WTC11 (cell line): ENCODE data around the gene IL4R. TPM values are rescaled to one million over a fixed set of nuclear protein-coding genes. Genes with fewer than 3 reads are reported as not detected.

ENCODE experiments used
- CREM ChIP-seq: sonication (generic); formaldehyde crosslinking; IDR thresholded peaks from 2 replicates; pipeline ENCODE4 v1.8.1; 2022; ENCODE audit warnings: mild to moderate bottlenecking, missing genetic modification reagents, moderate library complexity
- EMX1 ChIP-seq: fragments of 250-450 bp; sonication (Bioruptor Pico); IDR thresholded peaks from 2 replicates; pipeline ENCODE4 v1.8.0; 2021; ENCODE audit warnings: mild to moderate bottlenecking
- FOXJ3 ChIP-seq: sonication (generic); formaldehyde crosslinking; IDR thresholded peaks from 2 replicates; pipeline ENCODE4 v1.9.0; 2021; ENCODE audit warnings: missing genetic modification reagents, mild to moderate bottlenecking, borderline replicate concordance
- FOXP1 ChIP-seq: sonication (generic); formaldehyde crosslinking; IDR thresholded peaks from 2 replicates; pipeline ENCODE4 v1.8.0; 2022; ENCODE audit warnings: missing genetic modification reagents, mild to moderate bottlenecking, moderate library complexity, borderline replicate concordance
- HMGA2 ChIP-seq: fragments of 250-450 bp; sonication (Bioruptor Pico); IDR thresholded peaks from 2 replicates; pipeline ENCODE4 v1.4.0; 2021; ENCODE audit warnings: mild to moderate bottlenecking, moderate library complexity
- PRRX2 ChIP-seq: fragments of 250-450 bp; sonication (Bioruptor Pico); IDR thresholded peaks from 2 replicates; pipeline ENCODE4 v1.8.0; 2021; ENCODE audit warnings: mild to moderate bottlenecking
- SP1 ChIP-seq: sonication (generic); formaldehyde crosslinking; conservative IDR thresholded peaks from 2 replicates; pipeline ENCODE4 v1.8.1; 2022; ENCODE audit warnings: missing genetic modification reagents
- TEAD1 ChIP-seq: sonication (generic); formaldehyde crosslinking; IDR thresholded peaks from 2 replicates; pipeline ENCODE4 v1.8.0; 2022; ENCODE audit warnings: mild to moderate bottlenecking, missing genetic modification reagents
- ZNF416 ChIP-seq: fragments of 250-450 bp; sonication (Bioruptor Pico); IDR thresholded peaks from 2 replicates; pipeline ENCODE4 v1.9.0; 2021; ENCODE audit warnings: mild to moderate bottlenecking, inconsistent platforms
- total RNA-seq: library from RNA; stranded (reverse); gene quantifications from 3 replicates; pipeline ENCODE4 v1.2.3, GENCODE V29; 2021
- TF ChIP-seq, protein P1 (sequence below): sonication (generic); formaldehyde crosslinking; IDR thresholded peaks from 2 replicates; pipeline ENCODE4 v1.8.0; 2023; ENCODE audit warnings: missing genetic modification reagents, mild to moderate bottlenecking, borderline replicate concordance
- TF ChIP-seq, protein P2 (sequence below): sonication (generic); formaldehyde crosslinking; IDR thresholded peaks from 2 replicates; pipeline ENCODE4 v1.8.1; 2022; ENCODE audit warnings: mild to moderate bottlenecking, moderate library complexity, missing genetic modification reagents
- TF ChIP-seq, protein P3 (sequence below): sonication (generic); formaldehyde crosslinking; IDR thresholded peaks from 2 replicates; pipeline ENCODE4 v1.8.0; 2022; ENCODE audit warnings: mild to moderate bottlenecking, missing genetic modification reagents
- TF ChIP-seq, protein P4 (sequence below): sonication (generic); formaldehyde crosslinking; IDR thresholded peaks from 2 replicates; pipeline ENCODE4 v1.8.0; 2022; ENCODE audit warnings: mild to moderate bottlenecking, missing genetic modification reagents
- TF ChIP-seq, protein P5 (sequence below): sonication (generic); formaldehyde crosslinking; IDR thresholded peaks from 2 replicates; pipeline ENCODE4 v1.8.0; 2023; ENCODE audit warnings: mild to moderate bottlenecking, missing genetic modification reagents
- TF ChIP-seq, protein P6 (sequence below): fragments of 250-450 bp; sonication (Bioruptor Pico); IDR thresholded peaks from 2 replicates; pipeline ENCODE4 v1.9.0; 2021; ENCODE audit warnings: mild to moderate bottlenecking
- TF ChIP-seq, protein P7 (sequence below): sonication (generic); formaldehyde crosslinking; IDR thresholded peaks from 2 replicates; pipeline ENCODE4 v1.8.1; 2022; ENCODE audit warnings: low read depth, mild to moderate bottlenecking, moderate library complexity, missing genetic modification reagents, borderline replicate concordance
- TF ChIP-seq, protein P8 (sequence below): sonication (generic); formaldehyde crosslinking; IDR thresholded peaks from 2 replicates; pipeline ENCODE4 v1.8.1; 2023; ENCODE audit warnings: mild to moderate bottlenecking, moderate library complexity, missing genetic modification reagents
- TF ChIP-seq, protein P9 (sequence below): sonication (generic); formaldehyde crosslinking; IDR thresholded peaks from 2 replicates; pipeline ENCODE4 v1.8.1; 2022; ENCODE audit warnings: mild to moderate bottlenecking, missing genetic modification reagents, moderate library complexity, borderline replicate concordance
- TF ChIP-seq, protein P10 (sequence below): sonication (generic); formaldehyde crosslinking; IDR thresholded peaks from 2 replicates; pipeline ENCODE4 v1.8.1; 2022; ENCODE audit warnings: low read depth, missing genetic modification reagents, borderline replicate concordance

IL4R gene
- total RNA-seq, 1 experiment from 2014 or later = 28.7 TPM

DNA sequence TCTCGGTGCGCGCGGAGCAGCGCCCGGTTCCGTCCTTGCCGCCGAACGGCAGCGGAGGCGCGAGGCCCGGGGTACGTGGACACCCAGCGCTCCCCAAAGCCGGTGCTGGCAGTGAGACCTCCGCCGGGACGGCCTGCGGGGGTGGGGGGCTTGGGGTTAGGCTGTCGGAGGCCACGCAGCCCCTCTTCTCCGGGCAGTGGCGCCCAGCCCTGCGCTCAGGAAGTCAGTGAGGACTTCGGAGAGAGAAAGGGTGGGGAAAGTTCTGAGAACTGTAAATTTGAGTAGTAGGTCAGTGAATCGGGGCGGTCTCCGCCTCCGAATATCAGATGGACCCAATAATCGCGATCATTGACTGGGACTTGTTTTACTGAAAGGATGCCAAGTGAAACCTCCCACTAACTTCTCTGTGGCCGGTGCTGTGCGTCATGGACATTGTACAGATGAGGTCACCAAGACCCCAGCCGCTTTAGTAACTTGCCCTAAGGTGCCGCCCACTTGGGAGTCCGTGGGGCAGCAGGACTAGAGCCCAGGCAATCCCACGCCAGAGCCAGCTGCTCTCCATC, 468 bp downstream of the IL4R start (continued):
- TF ChIP-seq, protein P1, sequence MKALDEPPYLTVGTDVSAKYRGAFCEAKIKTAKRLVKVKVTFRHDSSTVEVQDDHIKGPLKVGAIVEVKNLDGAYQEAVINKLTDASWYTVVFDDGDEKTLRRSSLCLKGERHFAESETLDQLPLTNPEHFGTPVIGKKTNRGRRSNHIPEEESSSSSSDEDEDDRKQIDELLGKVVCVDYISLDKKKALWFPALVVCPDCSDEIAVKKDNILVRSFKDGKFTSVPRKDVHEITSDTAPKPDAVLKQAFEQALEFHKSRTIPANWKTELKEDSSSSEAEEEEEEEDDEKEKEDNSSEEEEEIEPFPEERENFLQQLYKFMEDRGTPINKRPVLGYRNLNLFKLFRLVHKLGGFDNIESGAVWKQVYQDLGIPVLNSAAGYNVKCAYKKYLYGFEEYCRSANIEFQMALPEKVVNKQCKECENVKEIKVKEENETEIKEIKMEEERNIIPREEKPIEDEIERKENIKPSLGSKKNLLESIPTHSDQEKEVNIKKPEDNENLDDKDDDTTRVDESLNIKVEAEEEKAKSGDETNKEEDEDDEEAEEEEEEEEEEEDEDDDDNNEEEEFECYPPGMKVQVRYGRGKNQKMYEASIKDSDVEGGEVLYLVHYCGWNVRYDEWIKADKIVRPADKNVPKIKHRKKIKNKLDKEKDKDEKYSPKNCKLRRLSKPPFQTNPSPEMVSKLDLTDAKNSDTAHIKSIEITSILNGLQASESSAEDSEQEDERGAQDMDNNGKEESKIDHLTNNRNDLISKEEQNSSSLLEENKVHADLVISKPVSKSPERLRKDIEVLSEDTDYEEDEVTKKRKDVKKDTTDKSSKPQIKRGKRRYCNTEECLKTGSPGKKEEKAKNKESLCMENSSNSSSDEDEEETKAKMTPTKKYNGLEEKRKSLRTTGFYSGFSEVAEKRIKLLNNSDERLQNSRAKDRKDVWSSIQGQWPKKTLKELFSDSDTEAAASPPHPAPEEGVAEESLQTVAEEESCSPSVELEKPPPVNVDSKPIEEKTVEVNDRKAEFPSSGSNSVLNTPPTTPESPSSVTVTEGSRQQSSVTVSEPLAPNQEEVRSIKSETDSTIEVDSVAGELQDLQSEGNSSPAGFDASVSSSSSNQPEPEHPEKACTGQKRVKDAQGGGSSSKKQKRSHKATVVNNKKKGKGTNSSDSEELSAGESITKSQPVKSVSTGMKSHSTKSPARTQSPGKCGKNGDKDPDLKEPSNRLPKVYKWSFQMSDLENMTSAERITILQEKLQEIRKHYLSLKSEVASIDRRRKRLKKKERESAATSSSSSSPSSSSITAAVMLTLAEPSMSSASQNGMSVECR (CRISPR knock-in tag) = peak; percentile 27; the same call in 1 of the 2 replicates
- TF ChIP-seq, protein P2, sequence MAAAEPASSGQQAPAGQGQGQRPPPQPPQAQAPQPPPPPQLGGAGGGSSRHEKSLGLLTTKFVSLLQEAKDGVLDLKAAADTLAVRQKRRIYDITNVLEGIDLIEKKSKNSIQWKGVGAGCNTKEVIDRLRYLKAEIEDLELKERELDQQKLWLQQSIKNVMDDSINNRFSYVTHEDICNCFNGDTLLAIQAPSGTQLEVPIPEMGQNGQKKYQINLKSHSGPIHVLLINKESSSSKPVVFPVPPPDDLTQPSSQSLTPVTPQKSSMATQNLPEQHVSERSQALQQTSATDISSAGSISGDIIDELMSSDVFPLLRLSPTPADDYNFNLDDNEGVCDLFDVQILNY = no peak
- TF ChIP-seq FOXJ3 = no peak
- TF ChIP-seq, protein P3, sequence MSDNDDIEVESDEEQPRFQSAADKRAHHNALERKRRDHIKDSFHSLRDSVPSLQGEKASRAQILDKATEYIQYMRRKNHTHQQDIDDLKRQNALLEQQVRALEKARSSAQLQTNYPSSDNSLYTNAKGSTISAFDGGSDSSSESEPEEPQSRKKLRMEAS (CRISPR knock-in tag) = no peak
- no peak for TF ChIP-seq ZNF416 (CRISPR knock-in tag)
- TF ChIP-seq, protein P4, sequence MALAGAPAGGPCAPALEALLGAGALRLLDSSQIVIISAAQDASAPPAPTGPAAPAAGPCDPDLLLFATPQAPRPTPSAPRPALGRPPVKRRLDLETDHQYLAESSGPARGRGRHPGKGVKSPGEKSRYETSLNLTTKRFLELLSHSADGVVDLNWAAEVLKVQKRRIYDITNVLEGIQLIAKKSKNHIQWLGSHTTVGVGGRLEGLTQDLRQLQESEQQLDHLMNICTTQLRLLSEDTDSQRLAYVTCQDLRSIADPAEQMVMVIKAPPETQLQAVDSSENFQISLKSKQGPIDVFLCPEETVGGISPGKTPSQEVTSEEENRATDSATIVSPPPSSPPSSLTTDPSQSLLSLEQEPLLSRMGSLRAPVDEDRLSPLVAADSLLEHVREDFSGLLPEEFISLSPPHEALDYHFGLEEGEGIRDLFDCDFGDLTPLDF = no peak
- no peak for TF ChIP-seq EMX1 (CRISPR knock-in tag)
- TF ChIP-seq, protein P5, sequence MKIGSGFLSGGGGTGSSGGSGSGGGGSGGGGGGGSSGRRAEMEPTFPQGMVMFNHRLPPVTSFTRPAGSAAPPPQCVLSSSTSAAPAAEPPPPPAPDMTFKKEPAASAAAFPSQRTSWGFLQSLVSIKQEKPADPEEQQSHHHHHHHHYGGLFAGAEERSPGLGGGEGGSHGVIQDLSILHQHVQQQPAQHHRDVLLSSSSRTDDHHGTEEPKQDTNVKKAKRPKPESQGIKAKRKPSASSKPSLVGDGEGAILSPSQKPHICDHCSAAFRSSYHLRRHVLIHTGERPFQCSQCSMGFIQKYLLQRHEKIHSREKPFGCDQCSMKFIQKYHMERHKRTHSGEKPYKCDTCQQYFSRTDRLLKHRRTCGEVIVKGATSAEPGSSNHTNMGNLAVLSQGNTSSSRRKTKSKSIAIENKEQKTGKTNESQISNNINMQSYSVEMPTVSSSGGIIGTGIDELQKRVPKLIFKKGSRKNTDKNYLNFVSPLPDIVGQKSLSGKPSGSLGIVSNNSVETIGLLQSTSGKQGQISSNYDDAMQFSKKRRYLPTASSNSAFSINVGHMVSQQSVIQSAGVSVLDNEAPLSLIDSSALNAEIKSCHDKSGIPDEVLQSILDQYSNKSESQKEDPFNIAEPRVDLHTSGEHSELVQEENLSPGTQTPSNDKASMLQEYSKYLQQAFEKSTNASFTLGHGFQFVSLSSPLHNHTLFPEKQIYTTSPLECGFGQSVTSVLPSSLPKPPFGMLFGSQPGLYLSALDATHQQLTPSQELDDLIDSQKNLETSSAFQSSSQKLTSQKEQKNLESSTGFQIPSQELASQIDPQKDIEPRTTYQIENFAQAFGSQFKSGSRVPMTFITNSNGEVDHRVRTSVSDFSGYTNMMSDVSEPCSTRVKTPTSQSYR (CRISPR knock-in tag) = no peak
- TF ChIP-seq, protein P6, sequence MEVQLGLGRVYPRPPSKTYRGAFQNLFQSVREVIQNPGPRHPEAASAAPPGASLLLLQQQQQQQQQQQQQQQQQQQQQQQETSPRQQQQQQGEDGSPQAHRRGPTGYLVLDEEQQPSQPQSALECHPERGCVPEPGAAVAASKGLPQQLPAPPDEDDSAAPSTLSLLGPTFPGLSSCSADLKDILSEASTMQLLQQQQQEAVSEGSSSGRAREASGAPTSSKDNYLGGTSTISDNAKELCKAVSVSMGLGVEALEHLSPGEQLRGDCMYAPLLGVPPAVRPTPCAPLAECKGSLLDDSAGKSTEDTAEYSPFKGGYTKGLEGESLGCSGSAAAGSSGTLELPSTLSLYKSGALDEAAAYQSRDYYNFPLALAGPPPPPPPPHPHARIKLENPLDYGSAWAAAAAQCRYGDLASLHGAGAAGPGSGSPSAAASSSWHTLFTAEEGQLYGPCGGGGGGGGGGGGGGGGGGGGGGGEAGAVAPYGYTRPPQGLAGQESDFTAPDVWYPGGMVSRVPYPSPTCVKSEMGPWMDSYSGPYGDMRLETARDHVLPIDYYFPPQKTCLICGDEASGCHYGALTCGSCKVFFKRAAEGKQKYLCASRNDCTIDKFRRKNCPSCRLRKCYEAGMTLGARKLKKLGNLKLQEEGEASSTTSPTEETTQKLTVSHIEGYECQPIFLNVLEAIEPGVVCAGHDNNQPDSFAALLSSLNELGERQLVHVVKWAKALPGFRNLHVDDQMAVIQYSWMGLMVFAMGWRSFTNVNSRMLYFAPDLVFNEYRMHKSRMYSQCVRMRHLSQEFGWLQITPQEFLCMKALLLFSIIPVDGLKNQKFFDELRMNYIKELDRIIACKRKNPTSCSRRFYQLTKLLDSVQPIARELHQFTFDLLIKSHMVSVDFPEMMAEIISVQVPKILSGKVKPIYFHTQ = no peak
- no peak for TF ChIP-seq FOXP1 (CRISPR knock-in tag)
- no peak for TF ChIP-seq HMGA2 (CRISPR knock-in tag)
- TF ChIP-seq, protein P7, sequence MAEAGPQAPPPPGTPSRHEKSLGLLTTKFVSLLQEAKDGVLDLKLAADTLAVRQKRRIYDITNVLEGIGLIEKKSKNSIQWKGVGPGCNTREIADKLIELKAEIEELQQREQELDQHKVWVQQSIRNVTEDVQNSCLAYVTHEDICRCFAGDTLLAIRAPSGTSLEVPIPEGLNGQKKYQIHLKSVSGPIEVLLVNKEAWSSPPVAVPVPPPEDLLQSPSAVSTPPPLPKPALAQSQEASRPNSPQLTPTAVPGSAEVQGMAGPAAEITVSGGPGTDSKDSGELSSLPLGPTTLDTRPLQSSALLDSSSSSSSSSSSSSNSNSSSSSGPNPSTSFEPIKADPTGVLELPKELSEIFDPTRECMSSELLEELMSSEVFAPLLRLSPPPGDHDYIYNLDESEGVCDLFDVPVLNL (CRISPR knock-in tag) = no peak
- TF ChIP-seq, protein P8, sequence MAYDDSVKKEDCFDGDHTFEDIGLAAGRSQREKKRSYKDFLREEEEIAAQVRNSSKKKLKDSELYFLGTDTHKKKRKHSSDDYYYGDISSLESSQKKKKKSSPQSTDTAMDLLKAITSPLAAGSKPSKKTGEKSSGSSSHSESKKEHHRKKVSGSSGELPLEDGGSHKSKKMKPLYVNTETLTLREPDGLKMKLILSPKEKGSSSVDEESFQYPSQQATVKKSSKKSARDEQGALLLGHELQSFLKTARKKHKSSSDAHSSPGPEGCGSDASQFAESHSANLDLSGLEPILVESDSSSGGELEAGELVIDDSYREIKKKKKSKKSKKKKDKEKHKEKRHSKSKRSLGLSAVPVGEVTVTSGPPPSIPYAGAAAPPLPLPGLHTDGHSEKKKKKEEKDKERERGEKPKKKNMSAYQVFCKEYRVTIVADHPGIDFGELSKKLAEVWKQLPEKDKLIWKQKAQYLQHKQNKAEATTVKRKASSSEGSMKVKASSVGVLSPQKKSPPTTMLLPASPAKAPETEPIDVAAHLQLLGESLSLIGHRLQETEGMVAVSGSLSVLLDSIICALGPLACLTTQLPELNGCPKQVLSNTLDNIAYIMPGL = 0 out of 2 replicates have a peak, but pooled peaks have one; percentile 32
- TF ChIP-seq, protein P9, sequence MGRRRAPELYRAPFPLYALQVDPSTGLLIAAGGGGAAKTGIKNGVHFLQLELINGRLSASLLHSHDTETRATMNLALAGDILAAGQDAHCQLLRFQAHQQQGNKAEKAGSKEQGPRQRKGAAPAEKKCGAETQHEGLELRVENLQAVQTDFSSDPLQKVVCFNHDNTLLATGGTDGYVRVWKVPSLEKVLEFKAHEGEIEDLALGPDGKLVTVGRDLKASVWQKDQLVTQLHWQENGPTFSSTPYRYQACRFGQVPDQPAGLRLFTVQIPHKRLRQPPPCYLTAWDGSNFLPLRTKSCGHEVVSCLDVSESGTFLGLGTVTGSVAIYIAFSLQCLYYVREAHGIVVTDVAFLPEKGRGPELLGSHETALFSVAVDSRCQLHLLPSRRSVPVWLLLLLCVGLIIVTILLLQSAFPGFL = 0 out of 2 replicates have a peak, but pooled peaks have one; percentile 67
- TF ChIP-seq PRRX2 = no peak
- no peak for TF ChIP-seq SP1 (CRISPR knock-in tag)
- TF ChIP-seq CREM (CRISPR knock-in tag) = no peak; the same call in 1 of the 2 replicates
- TF ChIP-seq, protein P10, sequence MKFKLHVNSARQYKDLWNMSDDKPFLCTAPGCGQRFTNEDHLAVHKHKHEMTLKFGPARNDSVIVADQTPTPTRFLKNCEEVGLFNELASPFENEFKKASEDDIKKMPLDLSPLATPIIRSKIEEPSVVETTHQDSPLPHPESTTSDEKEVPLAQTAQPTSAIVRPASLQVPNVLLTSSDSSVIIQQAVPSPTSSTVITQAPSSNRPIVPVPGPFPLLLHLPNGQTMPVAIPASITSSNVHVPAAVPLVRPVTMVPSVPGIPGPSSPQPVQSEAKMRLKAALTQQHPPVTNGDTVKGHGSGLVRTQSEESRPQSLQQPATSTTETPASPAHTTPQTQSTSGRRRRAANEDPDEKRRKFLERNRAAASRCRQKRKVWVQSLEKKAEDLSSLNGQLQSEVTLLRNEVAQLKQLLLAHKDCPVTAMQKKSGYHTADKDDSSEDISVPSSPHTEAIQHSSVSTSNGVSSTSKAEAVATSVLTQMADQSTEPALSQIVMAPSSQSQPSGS (CRISPR knock-in tag) = no peak
- no peak for TF ChIP-seq TEAD1
